A673 (cell line): ENCODE data around the gene CCDC134.

Source experiments
- EZH2 ChIP-seq: fragments of 200-600 bp; sonication (generic); IDR thresholded peaks from 2 replicates; pipeline ENCODE4 v1.6.1; 2017; ENCODE audit warnings: borderline replicate concordance, low read depth, mild to moderate bottlenecking, mixed read lengths, antibody characterized with exemption, low read length; ENCODE audit not compliant: poor library complexity, severe bottlenecking
- TF ChIP-seq, protein P1 (sequence below): fragments of 300-800, 200-600 bp; sonication (generic); conservative IDR thresholded peaks from 2 replicates; pipeline ENCODE4 v1.5.1; 2017; ENCODE audit warnings: low read depth, mild to moderate bottlenecking, antibody characterized with exemption, low read length, moderate library complexity, mixed read lengths

DNA sequence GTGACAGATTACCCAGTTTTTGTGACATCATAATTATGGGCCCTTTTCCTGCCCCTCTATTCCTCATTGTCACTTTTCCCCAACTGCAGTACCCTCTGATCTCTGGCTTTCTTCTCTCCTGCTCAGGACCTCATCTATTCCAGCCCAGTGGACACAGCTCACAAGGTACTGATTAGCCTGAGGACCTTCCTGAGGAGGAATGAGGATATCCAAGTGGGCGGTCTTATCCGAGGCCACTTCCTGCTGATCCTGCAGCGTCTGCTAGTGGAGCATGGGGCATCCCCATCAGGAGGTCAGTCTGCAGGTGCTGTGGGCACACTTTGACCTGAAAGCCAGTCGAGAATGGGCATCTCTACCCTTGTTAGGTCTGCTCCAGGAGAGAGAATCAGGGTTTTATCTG, 24.5 kb upstream of the CCDC134 start:
- TF ChIP-seq, protein P1, sequence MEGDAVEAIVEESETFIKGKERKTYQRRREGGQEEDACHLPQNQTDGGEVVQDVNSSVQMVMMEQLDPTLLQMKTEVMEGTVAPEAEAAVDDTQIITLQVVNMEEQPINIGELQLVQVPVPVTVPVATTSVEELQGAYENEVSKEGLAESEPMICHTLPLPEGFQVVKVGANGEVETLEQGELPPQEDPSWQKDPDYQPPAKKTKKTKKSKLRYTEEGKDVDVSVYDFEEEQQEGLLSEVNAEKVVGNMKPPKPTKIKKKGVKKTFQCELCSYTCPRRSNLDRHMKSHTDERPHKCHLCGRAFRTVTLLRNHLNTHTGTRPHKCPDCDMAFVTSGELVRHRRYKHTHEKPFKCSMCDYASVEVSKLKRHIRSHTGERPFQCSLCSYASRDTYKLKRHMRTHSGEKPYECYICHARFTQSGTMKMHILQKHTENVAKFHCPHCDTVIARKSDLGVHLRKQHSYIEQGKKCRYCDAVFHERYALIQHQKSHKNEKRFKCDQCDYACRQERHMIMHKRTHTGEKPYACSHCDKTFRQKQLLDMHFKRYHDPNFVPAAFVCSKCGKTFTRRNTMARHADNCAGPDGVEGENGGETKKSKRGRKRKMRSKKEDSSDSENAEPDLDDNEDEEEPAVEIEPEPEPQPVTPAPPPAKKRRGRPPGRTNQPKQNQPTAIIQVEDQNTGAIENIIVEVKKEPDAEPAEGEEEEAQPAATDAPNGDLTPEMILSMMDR = no peak
- no peak for TF ChIP-seq EZH2
